Esophagus muscularis mucosa (tissue), 3 donors: ENCODE data around the gene S100G.

Experiments
- CTCF ChIP-seq, 3 experiments: fragments of 200-600 bp in 2 of 3; fragments of 450-650 bp in 1 of 3; sonication (generic) in 2 of 3; IDR thresholded peaks; one replicate each; pipeline ENCODE4 v1.5.1; 2017 to 2019; ENCODE audit warnings: antibody characterized with exemption in 3 of 3, mild to moderate bottlenecking in 2 of 3, moderate library complexity in 1 of 3
- POLR2A ChIP-seq: fragments of 450-650 bp; IDR thresholded peaks from one replicate; pipeline ENCODE4 v1.6.1; 2017; ENCODE audit warnings: antibody characterized with exemption, moderate library complexity, mild to moderate bottlenecking, low read depth

- TF ChIP-seq CTCF (IDR thresholded peaks at IDR 0.05) (peak; percentile 85 to 92 (median 86)), POLR2A (no peak)
Observed at GRCh38 chrX:16695079-16695676, 45.2 kb downstream of the S100G start.
